ENCODE measurements around the gene PUM2.

DNA sequence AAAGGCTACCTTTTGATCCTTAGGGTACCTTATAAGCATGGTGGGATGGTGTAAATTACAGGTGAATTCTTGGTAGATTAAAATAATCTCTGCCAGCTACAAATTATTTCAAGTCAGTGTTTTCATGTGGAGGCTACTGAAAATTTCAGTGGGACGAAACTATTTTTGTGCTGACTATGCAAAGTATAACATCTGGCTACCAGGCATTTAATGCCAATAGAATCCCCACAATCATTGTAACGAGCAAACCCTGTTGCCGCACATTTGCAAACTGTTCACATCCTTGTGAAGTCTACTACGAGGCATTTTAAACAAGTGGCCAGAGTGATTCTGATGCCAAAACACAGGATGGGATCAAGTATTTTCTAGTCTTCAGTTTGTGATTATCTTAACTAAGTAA lies 77.6 kb downstream of the PUM2 start:
- no peak for TF ChIP-seq POLR2A (IDR thresholded peaks at IDR 0.05; ENCODE audit: low read length)
- TF ChIP-seq GATA1 (IDR thresholded peaks at IDR 0.05; ENCODE audit: low read depth, low read length) = no peak

Data from erythroblast (primary cell).